Spleen (tissue), 7 donors: ENCODE measurements around the gene DNAJC27.

Experiments used
- CTCF ChIP-seq, 11 experiments: fragments of 200-600 bp in 7 of 11; fragments of 450-650 bp in 4 of 11; sonication (generic) in 4 of 11; IDR thresholded peaks in 8 of 11; conservative IDR thresholded peaks in 3 of 11; 1 replicate in 7 of 11; 2 replicates in 4 of 11; pipeline versions ENCODE4 v1.4.0 to v1.8.0; 2016 to 2021; ENCODE audit warnings: antibody characterized with exemption in 11 of 11, inconsistent platforms in 4 of 11, mild to moderate bottlenecking in 1 of 11
- POLR2AphosphoS5 ChIP-seq, 3 donors: sonication (generic); formaldehyde crosslinking; IDR thresholded peaks; one replicate each; pipeline ENCODE4 v1.5.1; 2017; ENCODE audit warnings: antibody characterized with exemption in 3 of 3
- donor health status: DM: no; HTN: no; CAD: no; lungs with moderate emphysema.
- donor health status: DM: no; HTN: no; CAD: no.
- donor health status: DM: no; HTN: no; CAD: no.

GRCh38 chr2:24915796-24916195 is 56.0 kb downstream of the DNAJC27 start:
- TF ChIP-seq POLR2AphosphoS5 (IDR thresholded peaks at IDR 0.05) (no peak), CTCF (IDR thresholded peaks at IDR 0.05 in 8 of 11, conservative IDR thresholded peaks at IDR 0.05 in 3 of 11) (no peak)
